ENCODE results near the gene GADD45A.

DNA sequence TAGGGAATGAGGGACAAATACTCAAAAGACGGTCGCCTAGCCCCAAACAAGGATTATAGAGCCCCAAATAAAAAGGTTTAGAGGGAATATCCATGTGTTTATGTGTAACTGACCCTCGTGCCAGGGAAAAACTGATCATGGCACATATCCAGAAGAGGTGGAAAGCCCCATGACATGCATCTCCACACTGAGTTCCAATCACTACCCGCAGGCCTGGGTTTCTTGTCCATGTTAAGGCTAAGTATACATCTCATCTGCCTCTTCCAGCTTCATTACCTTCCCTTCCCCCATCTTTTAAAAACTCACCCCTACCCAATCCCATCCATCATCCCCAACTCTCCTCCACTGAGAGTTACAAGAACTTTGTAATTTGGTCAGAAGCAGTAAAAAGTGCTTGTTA lies 15.2 kb downstream of the GADD45A start:
- TF ChIP-seq YY1 (tag by site-specific recombination; IDR thresholded peaks at IDR 0.05) = no peak
- no peak for TF ChIP-seq CTCF (tag by site-specific recombination; IDR thresholded peaks at IDR 0.05)
- TF ChIP-seq SP2 (tag by site-specific recombination; IDR thresholded peaks at IDR 0.05) = no peak
- no peak for TF ChIP-seq PBX3 (CRISPR knock-in tag; IDR thresholded peaks at IDR 0.05)
- no peak for TF ChIP-seq ATF2 (tag by site-specific recombination; IDR thresholded peaks at IDR 0.05; ENCODE audit: low read depth)
- TF ChIP-seq ZNF239 (tag by site-specific recombination; IDR thresholded peaks at IDR 0.05) = no peak
- TF ChIP-seq SETDB1 (IDR thresholded peaks at IDR 0.05; ENCODE audit: insufficient read length, low read length) = no peak
- no peak for TF ChIP-seq ZNF335 (tag by site-specific recombination; conservative IDR thresholded peaks at IDR 0.05)
